Esophagus muscularis mucosa (tissue), 4 donors: Measurements from ENCODE around the gene CRYBG1. TPM values are rescaled to one million over a fixed set of nuclear protein-coding genes. Genes with fewer than 3 reads are reported as not detected.
"Not testable (repeated sequence)": the region's sequence is repeated elsewhere in the genome, so short reads cannot be mapped to it uniquely, and the experiment has no call there.

Experiments used
- DNase-seq: peaks from one replicate; pipeline ENCODE4 v3.0.0-alpha.2; 2017; ENCODE audit errors: extremely low spot score
- H3K27ac ChIP-seq, 4 donors: fragments of 200-600 bp; sonication (generic); replicated peaks in 1 of 4; 1 replicate in 3 of 4; 2 replicates in 1 of 4; pipeline ENCODE4 v1.5.1; 2016 to 2019; ENCODE audit warnings: mild to moderate bottlenecking in 1 of 4
- H3K27me3 ChIP-seq, 4 donors: fragments of 200-600 bp; sonication (generic); one replicate each; pipeline versions ENCODE4 v1.5.1 to v1.6.0; 2016 to 2019
- H3K36me3 ChIP-seq, 4 donors: fragments of 200-600 bp; sonication (generic); one replicate each; pipeline ENCODE4 v1.5.1; 2016 to 2019
- H3K4me1 ChIP-seq, 4 donors: fragments of 200-600 bp; sonication (generic); one replicate each; pipeline ENCODE4 v1.5.1; 2016 to 2019
- H3K4me3 ChIP-seq, 4 donors: fragments of 200-600 bp; sonication (generic); 1 replicate in 2 of 4; 2 replicates in 2 of 4; pipeline ENCODE4 v1.5.1; 2016 to 2019; ENCODE audit warnings: mild to moderate bottlenecking in 4 of 4, moderate library complexity in 1 of 4
- H3K9me3 ChIP-seq, 4 donors: fragments of 200-600 bp; sonication (generic); 1 replicate in 3 of 4; 2 replicates in 1 of 4; pipeline ENCODE4 v1.5.1; 2016 to 2019
- EP300 ChIP-seq: sonication (generic); formaldehyde crosslinking; IDR thresholded peaks from one replicate; pipeline ENCODE4 v1.6.1; 2017; ENCODE audit warnings: antibody characterized with exemption
- POLR2A ChIP-seq: fragments of 450-650 bp; IDR thresholded peaks from one replicate; pipeline ENCODE4 v1.6.1; 2017; ENCODE audit warnings: antibody characterized with exemption, moderate library complexity, mild to moderate bottlenecking, low read depth
- POLR2AphosphoS5 ChIP-seq, 2 donors: sonication (generic); formaldehyde crosslinking; IDR thresholded peaks; one replicate each; pipeline ENCODE4 v1.6.1; 2017; ENCODE audit warnings: antibody characterized with exemption in 2 of 2
- WGBS: methylation state at CpG from one replicate; pipeline ENCODE4 v1.1.5; 2018; 5-methylcytosine and 5-hydroxymethylcytosine counted together
- intact Hi-C: fragments of 100-400 bp; cut with DNase I; formaldehyde crosslinking; loops from one replicate; pipeline ENCODE4 v1.15.1; 2023
- total RNA-seq, 4 donors: library from RNA; depleted of rRNA; stranded (reverse); fragments of >200 nt; gene quantifications; one replicate each; pipeline versions ENCODE4 v1.1.0 to v1.2.1, GENCODE V29; 2016
- TF ChIP-seq, protein P1 (sequence below), 3 experiments: fragments of 200-600 bp in 2 of 3; fragments of 450-650 bp in 1 of 3; sonication (generic) in 2 of 3; IDR thresholded peaks; one replicate each; pipeline ENCODE4 v1.5.1; 2017 to 2019; ENCODE audit warnings: antibody characterized with exemption in 3 of 3, mild to moderate bottlenecking in 2 of 3, moderate library complexity in 1 of 3

The CRYBG1 gene
- total RNA-seq, 4 donors from 2014 or later: 2.1 to 4.5 (median 3.6) TPM

DNA sequence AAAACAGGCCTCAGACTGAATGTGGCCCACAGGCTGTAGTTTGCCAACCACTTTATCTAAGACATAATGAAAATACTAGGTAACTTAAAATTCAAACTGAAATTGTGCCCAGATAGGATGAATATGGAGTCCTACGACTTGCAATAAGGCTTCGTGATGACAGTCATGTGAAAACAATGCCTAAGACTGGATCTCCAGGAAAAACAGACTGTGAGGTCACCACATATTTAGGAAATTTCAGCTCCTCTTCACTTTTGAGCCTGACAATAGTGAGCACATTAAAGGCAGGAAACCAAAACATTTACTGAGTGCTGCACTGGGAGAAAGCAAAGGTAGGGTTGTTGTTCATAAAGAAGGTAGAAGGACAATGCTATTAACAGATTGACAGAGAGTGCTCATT lies 218.8 kb downstream of the CRYBG1 start:
- TF ChIP-seq, protein P1, sequence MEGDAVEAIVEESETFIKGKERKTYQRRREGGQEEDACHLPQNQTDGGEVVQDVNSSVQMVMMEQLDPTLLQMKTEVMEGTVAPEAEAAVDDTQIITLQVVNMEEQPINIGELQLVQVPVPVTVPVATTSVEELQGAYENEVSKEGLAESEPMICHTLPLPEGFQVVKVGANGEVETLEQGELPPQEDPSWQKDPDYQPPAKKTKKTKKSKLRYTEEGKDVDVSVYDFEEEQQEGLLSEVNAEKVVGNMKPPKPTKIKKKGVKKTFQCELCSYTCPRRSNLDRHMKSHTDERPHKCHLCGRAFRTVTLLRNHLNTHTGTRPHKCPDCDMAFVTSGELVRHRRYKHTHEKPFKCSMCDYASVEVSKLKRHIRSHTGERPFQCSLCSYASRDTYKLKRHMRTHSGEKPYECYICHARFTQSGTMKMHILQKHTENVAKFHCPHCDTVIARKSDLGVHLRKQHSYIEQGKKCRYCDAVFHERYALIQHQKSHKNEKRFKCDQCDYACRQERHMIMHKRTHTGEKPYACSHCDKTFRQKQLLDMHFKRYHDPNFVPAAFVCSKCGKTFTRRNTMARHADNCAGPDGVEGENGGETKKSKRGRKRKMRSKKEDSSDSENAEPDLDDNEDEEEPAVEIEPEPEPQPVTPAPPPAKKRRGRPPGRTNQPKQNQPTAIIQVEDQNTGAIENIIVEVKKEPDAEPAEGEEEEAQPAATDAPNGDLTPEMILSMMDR (IDR thresholded peaks at IDR 0.05): no peak
- TF ChIP-seq POLR2A (no peak), POLR2AphosphoS5 (IDR thresholded peaks at IDR 0.05) (no peak), EP300 (no peak)
- 97% methylated on average over 2 of the region's 2 CpGs for whole genome bisulfite sequencing
- H3K4me3 ChIP-seq: no peak overlapping the region
- peaks cover 0 to 62% (median 39%) of the 10 kb centered on the region in 4 donors for H3K36me3 ChIP-seq
- intact Hi-C loops: no loop called here
- no peak overlapping the region for H3K27ac ChIP-seq
- H3K27me3 ChIP-seq: no peaks in the 10 kb centered on the region
- no peaks in the 10 kb centered on the region for H3K9me3 ChIP-seq
- no peaks in the 10 kb centered on the region for H3K4me1 ChIP-seq
- peak; percentile 14 for DNase-seq

DNA sequence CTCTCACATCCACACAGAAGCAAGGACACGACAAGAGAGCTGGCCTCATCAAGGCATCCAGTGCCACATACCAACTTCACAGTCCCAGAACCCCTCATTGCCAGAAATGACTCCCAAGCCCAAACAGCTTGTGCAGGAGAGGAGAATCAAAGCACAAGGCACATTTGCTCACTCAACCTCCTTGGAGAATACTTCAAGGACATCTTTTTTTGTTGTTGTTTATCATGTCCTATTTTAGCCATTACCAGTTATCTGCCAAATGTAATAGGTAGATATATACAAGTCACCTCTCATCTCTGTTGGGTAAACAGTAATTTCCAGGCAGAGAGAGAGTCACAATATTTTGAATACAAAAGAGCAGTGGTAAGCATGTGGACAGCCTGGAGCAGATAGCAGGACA lies 221.0 kb downstream of the CRYBG1 start:
- WGBS: 93% methylated on average over 1 of the region's 1 CpG
- peak; percentile 42 for DNase-seq
- no peaks in the 10 kb centered on the region for H3K27me3 ChIP-seq
- H3K36me3 ChIP-seq: peaks cover 0 to 59% (median 30%) of the 10 kb centered on the region in 4 donors
- no peaks in the 10 kb centered on the region for H3K9me3 ChIP-seq
- TF ChIP-seq, protein P1 (IDR thresholded peaks at IDR 0.05): no peak
- no peak for TF ChIP-seq EP300
- TF ChIP-seq POLR2A: no peak
- no peak for TF ChIP-seq POLR2AphosphoS5 (IDR thresholded peaks at IDR 0.05)
- intact Hi-C loops: no loop called here
- H3K27ac ChIP-seq: no peak overlapping the region
- H3K4me3 ChIP-seq: no peak overlapping the region
- H3K4me1 ChIP-seq: no peaks in the 10 kb centered on the region

DNA sequence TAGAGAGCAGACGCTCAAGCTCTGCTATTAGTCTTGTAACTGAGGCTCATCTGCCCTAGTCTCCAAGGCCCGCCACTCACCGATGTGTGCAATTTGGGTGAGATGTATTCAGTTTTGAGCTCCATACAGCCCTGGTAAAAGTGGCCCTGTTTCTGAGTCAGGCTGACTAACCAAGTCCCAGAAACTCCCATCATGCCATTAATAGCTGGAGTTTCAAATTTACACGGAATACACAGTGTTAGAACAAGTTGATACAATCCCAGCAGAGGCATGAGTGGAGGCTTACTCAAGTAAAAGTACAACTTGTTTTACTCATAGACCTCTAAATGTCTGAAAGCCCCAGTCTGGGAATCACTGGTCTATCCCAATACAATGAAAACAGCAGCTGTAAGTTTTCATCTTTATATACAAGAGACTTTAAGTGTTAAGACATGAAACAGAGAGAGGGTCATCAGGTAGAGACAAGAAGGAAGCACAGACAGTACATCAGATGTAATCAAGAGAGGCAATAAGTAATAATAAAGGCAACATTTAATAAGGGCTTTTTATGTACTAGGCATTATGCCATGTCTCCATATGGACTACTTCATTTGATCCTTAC lies 226.4 kb downstream of the CRYBG1 start:
- 94% methylated on average over 4 of the region's 4 CpGs for WGBS
- Histone ChIP-seq H3K27ac (no peak overlapping the region), H3K36me3 (peaks cover 0 to 63% (median 44%) of the 10 kb centered on the region in 4 donors), H3K27me3 (no peaks in the 10 kb centered on the region), H3K4me1 (no peaks in the 10 kb centered on the region), H3K9me3 (no peaks in the 10 kb centered on the region), H3K4me3 (no peak overlapping the region)
- no peak for TF ChIP-seq POLR2AphosphoS5 (IDR thresholded peaks at IDR 0.05)
- no peak for TF ChIP-seq POLR2A
- TF ChIP-seq EP300: no peak
- TF ChIP-seq, protein P1 (IDR thresholded peaks at IDR 0.05): no peak
- intact Hi-C loops: no loop called here
- peak; percentile 50 for DNase-seq

DNA sequence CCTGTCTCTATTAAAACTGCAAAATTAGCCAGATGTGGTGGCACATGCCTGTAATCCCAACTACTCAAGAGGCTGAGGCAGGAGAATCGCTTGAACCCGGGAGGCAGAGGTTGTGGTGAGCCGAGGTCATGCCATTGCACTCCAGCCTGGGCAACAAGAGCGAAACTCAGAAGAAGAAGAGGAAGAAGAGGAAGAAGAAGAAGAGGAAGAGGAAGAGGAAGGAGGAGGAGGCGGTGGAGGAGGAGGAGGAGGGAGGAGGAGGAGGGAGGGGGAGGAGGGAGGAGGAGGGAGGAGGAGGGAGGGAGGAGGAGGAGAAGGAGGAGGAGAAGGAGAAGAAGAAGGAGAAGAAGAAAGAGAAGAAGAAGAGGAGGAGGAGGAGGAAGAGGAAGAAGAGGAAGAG lies 228.4 kb downstream of the CRYBG1 start:
- H3K9me3 ChIP-seq, DNase-seq, H3K4me1 ChIP-seq, H3K4me3 ChIP-seq, H3K27ac ChIP-seq, intact Hi-C loops, H3K27me3 ChIP-seq: not testable (repeated sequence)
- peaks cover 0 to 47% (median 28%) of the 10 kb centered on the region in 4 donors for H3K36me3 ChIP-seq
- WGBS: 65% methylated on average over 5 of the region's 5 CpGs

DNA sequence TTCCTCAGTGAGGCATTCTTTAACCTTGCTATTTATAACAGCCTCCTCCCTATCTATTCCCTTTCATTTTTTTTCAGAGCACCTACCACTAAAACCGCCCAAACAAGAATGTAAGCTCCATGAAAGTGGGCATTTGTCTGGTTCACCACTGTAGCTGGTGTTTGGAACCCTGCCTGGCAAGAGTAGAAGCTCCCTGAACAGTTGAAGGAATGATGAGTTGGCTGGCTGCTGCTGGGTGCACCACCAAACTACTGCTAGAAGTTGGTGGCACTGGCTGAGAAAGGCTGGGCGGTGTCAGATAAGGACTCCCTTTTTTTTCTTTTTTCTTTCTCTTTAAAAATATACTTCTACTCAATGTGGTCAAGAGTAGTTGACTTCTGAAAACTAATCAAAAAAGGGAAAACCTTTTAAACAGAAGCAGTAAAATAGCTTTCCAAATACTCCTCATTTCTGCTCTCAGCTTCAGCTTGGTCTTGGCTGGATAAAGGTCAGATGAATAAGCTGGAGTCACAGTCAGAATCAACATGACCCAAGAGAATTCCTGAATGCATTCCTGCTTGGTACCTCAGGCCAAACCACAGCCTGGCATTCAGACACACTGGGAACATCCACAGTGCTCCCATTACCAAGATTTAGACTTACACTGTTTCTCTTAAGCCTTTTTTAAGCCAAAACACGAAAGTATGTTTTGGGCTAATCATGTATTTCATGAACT lies 230.8 kb downstream of the CRYBG1 start:
- intact Hi-C loops: no loop called here
- Histone ChIP-seq H3K4me3 (no peak overlapping the region), H3K36me3 (peaks cover 0 to 33% (median 22%) of the 10 kb centered on the region in 4 donors), H3K4me1 (no peaks in the 10 kb centered on the region), H3K9me3 (no peaks in the 10 kb centered on the region), H3K27me3 (no peaks in the 10 kb centered on the region), H3K27ac (no peak overlapping the region)
- WGBS: 97% methylated on average over 3 of the region's 3 CpGs
- no peak for DNase-seq
- TF ChIP-seq, protein P1 (IDR thresholded peaks at IDR 0.05): no peak
- TF ChIP-seq POLR2A (no peak), EP300 (no peak), POLR2AphosphoS5 (IDR thresholded peaks at IDR 0.05) (no peak)
